Mesangial cell (primary cell): ENCODE measurements around the gene RSPH6A. TPM values are rescaled to one million over a fixed set of nuclear protein-coding genes. Genes with fewer than 3 reads are reported as not detected.

Source experiments
- total RNA-seq: library from RNA; depleted of rRNA; stranded (reverse); fragments of >200 nt; gene quantifications from 2 replicates; pipeline ENCODE4 v1.2.3, GENCODE V29; 2015

RSPH6A gene
- under 0.01 TPM in 1 of 2 replicates, not detected in the other for total RNA-seq

DNA sequence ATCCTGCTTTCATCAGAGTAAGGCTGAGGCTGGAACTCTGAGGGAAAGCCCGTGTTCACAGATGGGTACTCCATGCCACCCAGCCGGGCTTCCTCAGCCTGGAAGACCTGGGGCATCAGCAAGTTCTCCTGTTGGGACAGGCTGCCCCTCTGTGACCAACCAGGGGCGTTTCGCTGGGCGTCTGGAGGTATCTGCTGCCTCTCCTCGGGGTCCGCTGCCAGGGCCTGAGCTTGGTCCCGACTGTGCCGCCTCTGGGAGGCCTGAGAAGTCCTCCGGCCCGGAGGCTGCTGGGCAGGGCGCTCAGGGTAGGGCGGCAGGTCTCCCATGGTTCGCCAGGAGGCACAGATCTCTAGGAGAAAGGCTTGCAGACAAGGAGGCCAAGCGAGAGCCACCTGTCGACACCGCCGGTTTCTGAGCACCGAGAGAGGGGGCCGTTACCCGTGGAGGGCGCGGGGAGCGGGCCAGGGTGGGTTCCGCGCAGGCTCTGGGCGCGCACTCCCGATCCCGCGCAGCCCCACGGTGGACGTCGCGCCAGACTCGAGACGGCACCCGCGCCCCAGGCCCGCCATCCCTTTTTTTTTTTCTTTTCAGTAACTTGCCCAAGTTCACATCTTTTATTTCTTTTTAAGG is at the start of gene RSPH6A:
RSPH6A (minus strand) TSS at position 458 of the 630 bp plus-strand sequence; CDS start at position 326, 132 bp downstream.

DNA sequence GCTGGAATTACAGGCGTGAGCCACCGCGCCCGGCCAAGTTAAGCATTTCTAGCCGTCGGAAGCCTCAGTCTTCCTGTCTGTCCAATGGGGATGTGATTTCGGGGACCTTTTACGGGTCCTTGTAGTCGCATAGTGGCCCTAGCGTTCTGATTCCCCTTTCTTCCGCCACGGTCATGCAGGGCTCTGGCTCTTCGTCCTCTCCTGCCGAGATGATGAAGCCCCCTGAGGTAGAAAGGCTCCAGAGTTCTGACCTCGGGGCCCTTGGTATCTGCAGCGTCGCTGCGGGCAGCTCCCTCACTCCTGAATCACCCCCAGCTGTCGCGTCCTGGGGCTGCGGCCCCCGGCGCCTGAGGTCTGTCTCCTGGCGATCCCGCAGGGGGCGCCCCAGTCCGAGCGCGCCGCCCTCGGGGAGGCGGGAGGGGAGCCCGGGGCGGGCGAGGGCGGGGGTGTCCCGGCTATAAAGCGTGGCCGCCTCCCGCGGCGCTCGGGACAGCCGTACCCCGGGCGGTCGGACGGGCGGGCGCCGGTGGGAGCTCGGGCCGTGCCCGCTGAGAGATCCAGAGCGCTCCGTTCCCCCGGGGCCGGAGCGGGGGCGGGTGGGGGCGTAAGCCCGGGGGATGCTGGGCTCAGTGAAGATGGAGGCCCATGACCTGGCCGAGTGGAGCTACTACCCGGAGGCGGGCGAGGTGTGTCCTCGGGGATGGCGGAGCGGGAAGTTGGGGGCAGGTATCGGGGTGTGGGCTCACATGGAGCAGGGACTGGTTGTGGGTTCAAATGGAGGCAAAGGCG is 48.9 kb upstream of the RSPH6A start, which contains the start of gene FOXA3:
FOXA3 (plus strand) TSS at position 487 of the 789 bp plus-strand sequence; CDS start at position 618, 131 bp downstream.

DNA sequence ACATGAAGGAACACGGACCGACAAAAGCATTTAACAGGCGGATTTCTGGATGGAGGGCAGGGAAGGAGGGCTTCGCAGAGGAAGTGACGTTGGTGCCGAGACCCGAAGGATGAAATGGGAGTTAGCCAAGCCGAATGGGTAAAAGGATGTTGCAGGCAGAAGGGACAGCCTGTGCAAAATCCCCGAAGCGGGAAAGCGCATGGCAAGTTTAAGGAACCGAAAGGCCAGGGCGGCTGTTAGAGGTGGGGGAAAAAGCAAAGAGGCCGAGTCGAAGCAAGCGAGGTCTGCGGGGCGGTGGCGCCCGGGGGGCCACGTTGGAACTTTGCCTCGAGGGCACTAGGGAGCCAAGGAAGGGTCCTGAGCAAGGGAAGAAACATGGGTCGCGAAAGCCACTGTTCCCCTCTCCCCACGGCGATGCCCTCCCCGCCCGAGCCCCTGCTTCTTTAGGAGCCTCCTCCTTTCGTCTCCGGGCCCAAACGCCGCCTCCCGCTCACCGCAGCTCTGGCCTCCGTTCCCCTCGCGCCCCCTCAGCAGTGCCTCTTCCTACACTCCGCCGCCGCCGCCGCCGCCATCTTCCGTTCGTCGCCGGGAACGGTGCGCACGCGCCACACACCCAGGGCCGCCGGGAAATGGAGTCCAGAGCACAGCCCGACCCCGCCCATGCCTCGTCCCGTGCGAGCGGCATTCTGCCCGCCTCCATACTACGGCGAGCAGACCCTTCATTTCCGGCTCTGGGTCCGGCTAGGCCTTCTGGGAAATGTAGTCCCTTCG is 47.6 kb upstream of the RSPH6A start, which contains the start of gene SYMPK:
SYMPK (minus strand) TSS at position 584 of the 771 bp plus-strand sequence. CDS start 8,652 bp downstream, outside the sequence.

DNA sequence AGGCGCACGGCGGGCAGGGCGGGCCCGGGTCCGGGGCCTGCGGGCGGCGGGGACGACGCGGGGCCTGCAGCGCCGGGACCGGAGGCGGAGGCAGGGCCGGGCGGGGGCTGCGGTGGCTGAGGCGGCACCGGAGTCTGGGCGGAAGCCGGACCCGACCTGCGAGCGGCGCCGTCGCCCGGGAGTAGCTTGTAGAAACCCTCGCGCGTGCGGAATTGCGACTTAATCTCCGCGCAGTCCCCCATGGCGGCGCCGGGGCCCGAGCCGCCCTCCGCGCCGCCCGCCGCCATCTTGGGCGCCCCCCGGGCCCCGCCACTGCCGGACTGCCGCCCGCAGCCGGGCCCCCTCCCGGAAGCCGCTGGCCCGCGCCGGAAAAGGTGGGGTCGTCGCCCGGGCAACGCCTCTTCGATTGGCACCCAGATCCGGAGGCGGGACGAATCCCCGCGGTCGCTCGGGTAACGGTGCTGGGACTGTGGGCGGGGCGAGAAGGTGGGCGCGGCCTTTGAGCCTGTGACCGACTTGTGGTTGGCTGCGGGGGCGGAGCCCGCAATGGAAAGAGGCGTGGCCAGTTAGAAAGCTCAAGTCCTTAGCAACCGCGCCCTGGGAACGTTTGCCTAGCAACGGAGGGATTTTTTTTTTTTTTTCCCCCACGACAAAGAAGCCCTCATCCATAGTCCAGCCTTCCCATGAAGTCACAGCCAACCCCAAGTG is 22.5 kb downstream of the RSPH6A start, which contains the start of gene DMWD:
DMWD (minus strand) TSS at position 376 of the 708 bp plus-strand sequence; CDS start at position 287, 89 bp downstream.

DNA sequence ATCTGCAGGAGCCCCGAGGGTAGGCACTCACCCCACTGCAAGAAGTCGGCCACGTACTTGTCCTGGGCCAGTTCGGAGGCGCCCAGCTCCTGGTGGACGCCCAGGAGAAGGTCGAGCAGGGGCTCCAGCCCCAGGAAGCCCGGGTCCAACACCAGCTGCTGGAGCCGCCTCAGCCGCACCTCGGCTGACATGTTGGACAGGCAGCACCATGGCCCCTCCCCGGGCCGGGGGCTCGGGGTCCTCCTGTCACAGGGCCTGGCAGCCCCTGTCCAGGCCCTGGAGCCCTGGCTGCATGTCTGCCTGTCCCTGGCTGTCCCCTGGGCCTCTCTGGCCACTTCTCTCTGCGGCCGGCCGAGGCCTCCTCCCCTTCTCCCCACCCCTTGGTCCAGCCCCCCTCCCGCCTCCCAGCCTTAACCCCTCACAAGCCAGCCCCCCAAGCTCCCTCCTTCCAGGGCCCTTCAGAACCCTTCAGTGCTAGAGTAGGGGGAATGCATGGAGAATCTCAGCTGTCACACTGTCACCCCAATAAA is 32.9 kb downstream of the RSPH6A start, which contains the start of gene DMPK:
DMPK (minus strand) TSS at position 329 of the 530 bp plus-strand sequence; CDS start at position 191, 138 bp downstream.

DNA sequence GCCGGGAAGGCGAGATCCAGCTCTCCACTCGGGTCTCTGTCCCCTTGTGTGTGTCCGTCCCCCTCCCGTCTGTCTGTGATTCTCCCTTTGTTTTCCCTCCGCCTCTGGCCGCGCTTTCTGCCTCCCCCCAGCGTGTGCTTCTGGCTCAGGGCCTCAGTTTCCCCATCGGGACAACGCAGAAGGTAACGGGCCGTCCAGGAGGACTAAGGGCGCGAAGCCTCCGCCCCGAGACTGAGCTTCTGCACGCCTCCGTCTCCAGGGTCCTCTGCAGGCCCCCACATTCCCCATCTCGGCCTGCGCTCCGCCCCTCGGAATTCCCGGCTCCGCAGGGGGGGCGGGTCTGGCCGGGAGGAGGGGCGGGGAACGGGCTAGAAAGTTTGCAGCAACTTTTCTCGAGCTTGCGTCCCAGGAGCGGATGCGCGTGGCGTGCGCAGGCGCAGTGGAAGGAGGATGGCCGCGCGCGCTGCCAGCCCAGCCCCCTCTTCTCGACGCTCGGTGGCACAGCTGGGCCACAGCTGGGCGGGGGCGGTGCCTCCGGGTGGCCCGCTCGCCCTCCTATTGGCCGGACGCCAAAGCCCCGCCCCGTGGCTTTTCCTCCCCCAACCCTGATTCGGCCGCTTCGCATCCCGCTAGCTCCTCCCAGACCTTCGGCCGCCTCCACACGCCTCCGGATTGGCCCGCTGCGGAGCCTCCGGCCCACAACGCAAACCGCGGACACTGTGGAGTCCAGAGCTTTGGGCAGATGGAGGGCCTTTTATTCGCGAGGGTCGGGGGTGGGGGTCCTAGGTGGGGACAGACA is 45.9 kb downstream of the RSPH6A start, which contains the start of gene SIX5:
SIX5 (minus strand) TSS at position 269 of the 799 bp plus-strand sequence. CDS start 408 bp downstream, outside the sequence.

Other genes starting within 250 kb of the RSPH6A start
- 8.5 and 11.9 TPM in 2 replicates for gene OPA3, start 230.5 kb downstream of the RSPH6A start, total RNA-seq
- not detected in 2 replicates for gene GPR4, start 213.1 kb downstream of the RSPH6A start, total RNA-seq
- 16.4 and 17.9 TPM in 2 replicates for gene EML2, start 175.9 kb downstream of the RSPH6A start, total RNA-seq
- 0.51 TPM in 1 of 2 replicates, not detected in the other for gene GIPR, start 147.1 kb downstream of the RSPH6A start, total RNA-seq
- 134 and 228 TPM in 2 replicates for gene SNRPD2, start 123.4 kb downstream of the RSPH6A start, total RNA-seq
- 22.2 and 29.7 TPM in 2 replicates for gene QPCTL, start 122.6 kb downstream of the RSPH6A start, total RNA-seq
- 11.9 and 15.3 TPM in 2 replicates for gene FBXO46, start 84.4 kb downstream of the RSPH6A start, total RNA-seq
- not detected in 2 replicates for gene MEIOSIN, start 81.9 kb downstream of the RSPH6A start, total RNA-seq
- gene SIX5, start 46.1 kb downstream of the RSPH6A start, total RNA-seq: 14.2 and 26.9 TPM in 2 replicates
- 8.5 and 23.1 TPM in 2 replicates for gene DMPK, start 32.8 kb downstream of the RSPH6A start, total RNA-seq
- 35.0 and 39.7 TPM in 2 replicates for gene DMWD, start 22.5 kb downstream of the RSPH6A start, total RNA-seq
- 45.0 and 54.6 TPM in 2 replicates for gene SYMPK, start 47.8 kb upstream of the RSPH6A start, total RNA-seq
- 0.33 and 1.4 TPM in 2 replicates for gene FOXA3, start 49.0 kb upstream of the RSPH6A start, total RNA-seq
- 28.0 and 39.0 TPM in 2 replicates for gene IRF2BP1, start 70.8 kb upstream of the RSPH6A start, total RNA-seq
- 3.6 and 5.5 TPM in 2 replicates for gene MYPOP, start 87.3 kb upstream of the RSPH6A start, total RNA-seq
- not detected in 2 replicates for gene NANOS2, start 99.5 kb upstream of the RSPH6A start, total RNA-seq
- gene NOVA2, start 158.6 kb upstream of the RSPH6A start, total RNA-seq: not detected in 2 replicates
- gene CCDC61, start 180.2 kb upstream of the RSPH6A start, total RNA-seq: 10.3 and 15.5 TPM in 2 replicates
- not detected in 2 replicates for gene PGLYRP1, start 207.7 kb upstream of the RSPH6A start, total RNA-seq
- gene IGFL4, start 225.7 kb upstream of the RSPH6A start, total RNA-seq: not detected in 2 replicates